Lung (tissue), 12 donors: ENCODE results near the gene ATP1B3. TPM values are rescaled to one million over a fixed set of nuclear protein-coding genes. Genes with fewer than 3 reads are reported as not detected.

ENCODE experiments used
- ATAC-seq: fragments of 200-7000 bp; cut with Tn5 transposase; one replicate; pipeline ENCODE4 v1.9.1; 2020; ENCODE audit warnings: moderate number of reproducible peaks; ENCODE audit not compliant: insufficient read depth, low FRiP score
- DNase-seq, 3 donors: peaks; one replicate each; pipeline ENCODE4 v3.0.0-alpha.2; 2013 to 2017
- H3K27ac ChIP-seq, 2 donors: one replicate each; pipeline ENCODE4 v1.5.1; 2013; ENCODE audit warnings: mild to moderate bottlenecking in 2 of 2, moderate library complexity in 2 of 2, control low read depth in 1 of 2, inconsistent platforms in 1 of 2, low read depth in 1 of 2, low read length in 1 of 2
- H3K27me3 ChIP-seq, 3 donors: one replicate each; pipeline ENCODE4 v1.5.1; 2013; ENCODE audit warnings: low read length in 2 of 3; ENCODE audit not compliant: control insufficient read depth in 3 of 3, insufficient read depth in 3 of 3
- H3K36me3 ChIP-seq, 4 donors: one replicate each; pipeline ENCODE4 v1.5.1; 2013; ENCODE audit warnings: low read length in 4 of 4, mild to moderate bottlenecking in 1 of 4, moderate library complexity in 1 of 4; ENCODE audit not compliant: control insufficient read depth in 4 of 4, insufficient read depth in 4 of 4
- H3K4me1 ChIP-seq, 5 donors: one replicate each; pipeline ENCODE4 v1.5.1; 2013; ENCODE audit warnings: low read length in 5 of 5, mild to moderate bottlenecking in 2 of 5, moderate library complexity in 1 of 5; ENCODE audit not compliant: control insufficient read depth in 5 of 5, insufficient read depth in 5 of 5
- H3K4me3 ChIP-seq: one replicate; pipeline ENCODE4 v1.5.1; 2013; ENCODE audit warnings: mild to moderate bottlenecking, control low read depth, moderate library complexity
- H3K9ac ChIP-seq, 2 donors: one replicate each; pipeline ENCODE4 v1.5.1; 2013; ENCODE audit warnings: low read length in 2 of 2, control low read depth in 1 of 2; ENCODE audit not compliant: insufficient read depth in 1 of 2
- H3K9me3 ChIP-seq, 4 donors: one replicate each; pipeline ENCODE4 v1.5.1; 2013; ENCODE audit warnings: low read length in 3 of 4, mild to moderate bottlenecking in 1 of 4, moderate library complexity in 1 of 4; ENCODE audit not compliant: control insufficient read depth in 4 of 4, insufficient read depth in 3 of 4
- CTCF ChIP-seq: IDR thresholded peaks from 2 replicates; pipeline ENCODE4 v1.5.1; 2012; ENCODE audit warnings: mild to moderate bottlenecking; ENCODE audit errors: control extremely low read depth, extremely low read depth
- WGBS, 2 donors: extraction: QIAGEN DNeasy Blood & Tissue Kit; methylation state at CpG; one replicate each; pipeline ENCODE4 v1.1.7; 2013; 5-methylcytosine and 5-hydroxymethylcytosine counted together
- polyA plus RNA-seq, 2 donors: library from polyadenylated mRNA; stranded (reverse); fragments of 200-250 nt; gene quantifications; one replicate each; pipeline ENCODE4 v1.2.1, GENCODE V29; 2013
- total RNA-seq, 2 donors: library from RNA; depleted of rRNA in 1 of 2; stranded (reverse); fragments of >200 nt in 1 of 2; gene quantifications; one replicate each; pipeline ENCODE4 v1.2.1, GENCODE V29; 2014 to 2021
- donor health status: control.
- donor health status: control.
- donor health status: Bipolar disorder and iron deficiency.
- donor health status: healthy.
- donor health status: DM: yes; HTN: yes; CAD: no.

Gene ATP1B3
- total and polyA plus RNA-seq, 4 donors: 33.4 to 160 (median 128) TPM

- WGBS, 2 donors: 88 to 90% methylated on average over 4 of the region's 4 CpGs
- no peak for TF ChIP-seq CTCF
- Histone ChIP-seq H3K9me3 (no peaks in the 10 kb centered on the region), H3K4me1 (no peaks in the 10 kb centered on the region), H3K27ac (no peak overlapping the region), H3K4me3 (no peak overlapping the region), H3K27me3 (no peaks in the 10 kb centered on the region), H3K9ac (no peak overlapping the region), H3K36me3 (peaks cover 2 to 23% (median 11%) of the 10 kb centered on the region in 4 donors)
- DNase-seq (no peak), ATAC-seq (no peak)
Measured at GRCh38 chr3:141914311-141914710, 37.9 kb downstream of the ATP1B3 start.

GRCh38 chr3:141915016-141915415 lies 38.6 kb downstream of the ATP1B3 start:
- Histone ChIP-seq H3K9ac (no peak overlapping the region), H3K36me3 (peaks cover 0 to 18% (median 7%) of the 10 kb centered on the region in 4 donors), H3K4me3 (no peak overlapping the region), H3K9me3 (no peaks in the 10 kb centered on the region), H3K4me1 (no peaks in the 10 kb centered on the region), H3K27me3 (no peaks in the 10 kb centered on the region), H3K27ac (no peak overlapping the region)
- 96 to 98% methylated on average over 5 of the region's 5 CpGs for WGBS, 2 donors
- TF ChIP-seq CTCF: no peak
- DNase-seq (no peak), ATAC-seq (no peak)

GRCh38 chr3:141915766-141916165 lies 39.3 kb downstream of the ATP1B3 start:
- no peak for TF ChIP-seq CTCF
- Histone ChIP-seq H3K9me3 (no peaks in the 10 kb centered on the region), H3K27ac (no peak overlapping the region), H3K9ac (no peak overlapping the region), H3K4me3 (no peak overlapping the region), H3K4me1 (no peaks in the 10 kb centered on the region), H3K36me3 (peaks cover 0 to 19% (median 8%) of the 10 kb centered on the region in 4 donors), H3K27me3 (no peaks in the 10 kb centered on the region)
- DNase-seq: no peak
- 86 to 90% methylated on average over 2 of the region's 2 CpGs for WGBS, 2 donors
- no peak for ATAC-seq

- Histone ChIP-seq H3K4me1 (no peaks in the 10 kb centered on the region), H3K9me3 (no peaks in the 10 kb centered on the region), H3K9ac (no peak overlapping the region), H3K4me3 (no peak overlapping the region), H3K27ac (no peak overlapping the region), H3K27me3 (no peaks in the 10 kb centered on the region), H3K36me3 (peaks cover 0 to 23% (median 9%) of the 10 kb centered on the region in 4 donors)
- 82 to 90% methylated on average over 4 of the region's 4 CpGs for WGBS, 2 donors
- no peak for DNase-seq
- no peak for ATAC-seq
- no peak for TF ChIP-seq CTCF
Measured at GRCh38 chr3:141920701-141921100, 44.3 kb downstream of the ATP1B3 start.
